Measurements from ENCODE around the gene MKRN3. TPM values are rescaled to one million over a fixed set of nuclear protein-coding genes. Genes with fewer than 3 reads are reported as not detected.

MKRN3 gene
- polyA plus RNA-seq, 1 of the 3 experiments (the other 2 are of a cell fraction), result 4.7 TPM

DNA sequence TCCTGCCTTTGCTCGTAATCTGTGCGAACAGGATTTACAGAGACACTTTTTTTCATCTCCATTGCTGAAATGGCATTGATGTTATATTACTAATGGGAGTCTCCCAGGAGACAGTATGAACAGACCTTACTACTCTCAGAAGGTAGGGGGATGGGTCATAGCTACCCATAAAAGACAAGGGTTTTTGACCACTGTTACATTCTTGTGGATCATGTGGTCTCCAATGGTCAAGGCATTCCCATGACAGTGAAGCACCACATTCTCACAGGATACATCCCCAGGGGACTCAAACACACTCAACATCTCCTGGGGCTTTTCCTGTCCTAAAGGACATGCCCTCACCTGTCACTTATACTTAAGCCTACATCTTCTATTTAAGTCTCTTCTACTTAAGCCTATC is 40.8 kb downstream of the MKRN3 start (continued):
- TF ChIP-seq USF2 (IDR thresholded peaks at IDR 0.05; ENCODE audit: borderline replicate concordance, low read depth, low read length), result no peak
- no peak for TF ChIP-seq RFX5 (IDR thresholded peaks at IDR 0.05; ENCODE audit: low read length)
- TF ChIP-seq ZBTB33 (IDR thresholded peaks at IDR 0.05; ENCODE audit: borderline replicate concordance, low read depth), result no peak
- TF ChIP-seq, protein P1, sequence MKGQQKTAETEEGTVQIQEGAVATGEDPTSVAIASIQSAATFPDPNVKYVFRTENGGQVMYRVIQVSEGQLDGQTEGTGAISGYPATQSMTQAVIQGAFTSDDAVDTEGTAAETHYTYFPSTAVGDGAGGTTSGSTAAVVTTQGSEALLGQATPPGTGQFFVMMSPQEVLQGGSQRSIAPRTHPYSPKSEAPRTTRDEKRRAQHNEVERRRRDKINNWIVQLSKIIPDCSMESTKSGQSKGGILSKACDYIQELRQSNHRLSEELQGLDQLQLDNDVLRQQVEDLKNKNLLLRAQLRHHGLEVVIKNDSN (IDR thresholded peaks at IDR 0.05; ENCODE audit: borderline replicate concordance, low read depth), result no peak
- no peak for TF ChIP-seq YY1 (IDR thresholded peaks at IDR 0.05; ENCODE audit: low read depth)
- TF ChIP-seq GATA2 (CRISPR knock-in tag; IDR thresholded peaks at IDR 0.05), result no peak
- no peak for TF ChIP-seq RCOR1 (IDR thresholded peaks at IDR 0.05; ENCODE audit: low read length)

DNA sequence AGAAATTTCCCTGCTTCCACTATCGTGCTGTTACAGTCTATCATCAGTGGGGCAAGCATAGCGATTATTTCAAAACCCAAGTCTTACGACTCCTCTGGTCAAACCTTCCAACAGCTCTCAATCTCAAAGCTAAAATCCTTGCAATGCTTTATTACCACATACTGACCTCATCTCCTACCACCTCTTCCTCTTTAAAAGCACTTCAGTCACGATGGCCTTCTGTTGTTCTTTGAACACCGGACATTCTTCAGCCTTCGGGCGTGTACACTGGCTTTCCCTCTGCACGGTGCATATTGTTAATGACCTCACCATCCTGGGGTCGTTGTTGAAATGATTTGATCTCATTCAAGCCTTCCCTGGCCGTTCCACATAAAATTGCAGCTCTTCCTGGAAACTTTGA is 51.1 kb downstream of the MKRN3 start:
- no peak overlapping the region for H2AFZ ChIP-seq (ENCODE audit: low read depth)
- DNase-seq, result no peak
- H3K79me2 ChIP-seq (ENCODE audit: insufficient read depth), result no peaks in the 10 kb centered on the region
- H3K4me2 ChIP-seq, result no peak overlapping the region
- no peak overlapping the region for H3K27ac ChIP-seq (ENCODE audit: low read depth in 2 of 2, low read length in 1 of 2)
- TF ChIP-seq USF2 (IDR thresholded peaks at IDR 0.05; ENCODE audit: borderline replicate concordance, low read depth, low read length) (no peak), ELF1 (IDR thresholded peaks at IDR 0.05) (no peak), RAD21 (IDR thresholded peaks at IDR 0.05; ENCODE audit: low read length) (no peak), MXI1 (IDR thresholded peaks at IDR 0.05; ENCODE audit: low read depth, low read length) (no peak), GATA2 (CRISPR knock-in tag; IDR thresholded peaks at IDR 0.05) (no peak)
- TF ChIP-seq, protein P2, sequence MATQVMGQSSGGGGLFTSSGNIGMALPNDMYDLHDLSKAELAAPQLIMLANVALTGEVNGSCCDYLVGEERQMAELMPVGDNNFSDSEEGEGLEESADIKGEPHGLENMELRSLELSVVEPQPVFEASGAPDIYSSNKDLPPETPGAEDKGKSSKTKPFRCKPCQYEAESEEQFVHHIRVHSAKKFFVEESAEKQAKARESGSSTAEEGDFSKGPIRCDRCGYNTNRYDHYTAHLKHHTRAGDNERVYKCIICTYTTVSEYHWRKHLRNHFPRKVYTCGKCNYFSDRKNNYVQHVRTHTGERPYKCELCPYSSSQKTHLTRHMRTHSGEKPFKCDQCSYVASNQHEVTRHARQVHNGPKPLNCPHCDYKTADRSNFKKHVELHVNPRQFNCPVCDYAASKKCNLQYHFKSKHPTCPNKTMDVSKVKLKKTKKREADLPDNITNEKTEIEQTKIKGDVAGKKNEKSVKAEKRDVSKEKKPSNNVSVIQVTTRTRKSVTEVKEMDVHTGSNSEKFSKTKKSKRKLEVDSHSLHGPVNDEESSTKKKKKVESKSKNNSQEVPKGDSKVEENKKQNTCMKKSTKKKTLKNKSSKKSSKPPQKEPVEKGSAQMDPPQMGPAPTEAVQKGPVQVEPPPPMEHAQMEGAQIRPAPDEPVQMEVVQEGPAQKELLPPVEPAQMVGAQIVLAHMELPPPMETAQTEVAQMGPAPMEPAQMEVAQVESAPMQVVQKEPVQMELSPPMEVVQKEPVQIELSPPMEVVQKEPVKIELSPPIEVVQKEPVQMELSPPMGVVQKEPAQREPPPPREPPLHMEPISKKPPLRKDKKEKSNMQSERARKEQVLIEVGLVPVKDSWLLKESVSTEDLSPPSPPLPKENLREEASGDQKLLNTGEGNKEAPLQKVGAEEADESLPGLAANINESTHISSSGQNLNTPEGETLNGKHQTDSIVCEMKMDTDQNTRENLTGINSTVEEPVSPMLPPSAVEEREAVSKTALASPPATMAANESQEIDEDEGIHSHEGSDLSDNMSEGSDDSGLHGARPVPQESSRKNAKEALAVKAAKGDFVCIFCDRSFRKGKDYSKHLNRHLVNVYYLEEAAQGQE (IDR thresholded peaks at IDR 0.05; ENCODE audit: low read depth, low read length), result no peak
- H3K4me3 ChIP-seq (ENCODE audit: low read depth in 2 of 2, low read length in 1 of 2), result no peak overlapping the region
- H3K27me3 ChIP-seq (ENCODE audit: insufficient read depth), result no peaks in the 10 kb centered on the region
- no peaks in the 10 kb centered on the region for H3K9me2 ChIP-seq
- no peaks in the 10 kb centered on the region for H3K4me1 ChIP-seq (ENCODE audit: control insufficient read depth in 1 of 2, insufficient read depth in 2 of 2, low read depth in 1 of 2, low read length in 1 of 2)
- no peak overlapping the region for H3K9ac ChIP-seq
- CTCF ChIA-PET, result interaction anchor here (1.2 to 2.1 kb wide), 3 partner anchors 12 to 119 kb away, joined by 3 to 7 read pairs (median 3); no protein-coding TSS in a partner anchor
- H3F3A ChIP-seq (replicated peaks; ENCODE audit: insufficient read depth), result no peaks in the 10 kb centered on the region
- no peaks in the 10 kb centered on the region for H4K20me1 ChIP-seq (ENCODE audit: insufficient read depth)
- POLR2A ChIA-PET, result no interaction called here
- 15% methylated on average over 10 of the region's 10 CpGs for WGBS (ENCODE audit: low lambda C conversion rate)
- H3K36me3 ChIP-seq (replicated peaks in 1 of 2; ENCODE audit: control insufficient read depth in 1 of 2, insufficient read depth in 2 of 2, low read length in 1 of 2), result no peaks in the 10 kb centered on the region
- H3K9me3 ChIP-seq, result no peaks in the 10 kb centered on the region

Small RNAs within 50 kb of the gene (small RNA-seq; reads per million reads assigned to genes)
- gene MIR4508, result 0 to 0.78 (median 0) reads per million in 7 experiments

Other genes starting within 250 kb of the MKRN3 start
- gene GOLGA6L26, start 231.5 kb upstream of the MKRN3 start, polyA plus RNA-seq (2012; rRNA removed), result not detected in 2 replicates
- gene GOLGA8S, start 210.9 kb upstream of the MKRN3 start, polyA plus RNA-seq (2012; rRNA removed), result 0.02 TPM in 2 replicates
- gene GOLGA6L2, start 118.4 kb upstream of the MKRN3 start, polyA plus RNA-seq (2012; rRNA removed), result not detected in 2 replicates
- gene MAGEL2, start 82.2 kb downstream of the MKRN3 start, polyA plus RNA-seq (2012; rRNA removed), result 0.03 TPM in 2 replicates
- 23.3 and 31.6 TPM in 2 replicates for gene NDN, start 121.6 kb downstream of the MKRN3 start, polyA plus RNA-seq (2012; rRNA removed)